Smooth muscle cell (in vitro differentiated cells): ENCODE measurements around the gene DUSP28. TPM values are rescaled to one million over a fixed set of nuclear protein-coding genes. Genes with fewer than 3 reads are reported as not detected.
A peak's percentile ranks its signal among the peaks of the same experiment; 100 is the strongest.

Source experiments
- DNase-seq: peaks from one replicate; lab custom pipeline; 2025; ENCODE audit not compliant: unreplicated experiment; lab: John Stamatoyannopoulos, UW
- H2AFZ ChIP-seq: fragments of 200-600 bp; sonication (generic); 2 replicates; pipeline ENCODE4 v1.6.0; 2016; ENCODE audit warnings: antibody characterized with exemption, low read depth, mild to moderate bottlenecking
- H3F3A ChIP-seq: fragments of 200-600 bp; sonication (generic); 2 replicates; pipeline ENCODE4 v1.6.0; 2017; ENCODE audit warnings: antibody characterized with exemption, low read depth
- H3K27ac ChIP-seq: fragments of 200-600 bp; sonication (generic); 2 replicates; pipeline ENCODE4 v1.5.1; 2016; ENCODE audit warnings: low read depth, mild to moderate bottlenecking
- H3K27me3 ChIP-seq: fragments of 200-600 bp; sonication (generic); 2 replicates; pipeline ENCODE4 v1.6.1; 2016; ENCODE audit warnings: low read depth, mild to moderate bottlenecking
- H3K36me3 ChIP-seq: fragments of 200-600 bp; sonication (generic); 2 replicates; pipeline ENCODE4 v1.5.1; 2016; ENCODE audit warnings: low read depth
- H3K4me1 ChIP-seq: fragments of 200-600 bp; sonication (generic); 2 replicates; pipeline ENCODE4 v1.5.1; 2016; ENCODE audit warnings: low read depth
- H3K4me2 ChIP-seq: fragments of 200-600 bp; sonication (generic); 2 replicates; pipeline ENCODE4 v1.6.0; 2016; ENCODE audit warnings: mild to moderate bottlenecking
- H3K4me3 ChIP-seq: fragments of 200-600 bp; sonication (generic); 2 replicates; pipeline ENCODE4 v1.5.1; 2016; ENCODE audit warnings: mild to moderate bottlenecking
- H3K79me2 ChIP-seq: fragments of 200-600 bp; sonication (generic); 2 replicates; pipeline ENCODE4 v1.6.0; 2016; ENCODE audit warnings: low read depth, mild to moderate bottlenecking
- H3K9ac ChIP-seq: fragments of 200-600 bp; sonication (generic); 2 replicates; pipeline ENCODE4 v1.6.0; 2016; ENCODE audit warnings: low read depth
- H3K9me3 ChIP-seq: fragments of 200-600 bp; sonication (generic); replicated peaks from 2 replicates; pipeline ENCODE4 v1.5.1; 2016; ENCODE audit warnings: low read depth
- H4K20me1 ChIP-seq: fragments of 200-600 bp; sonication (generic); 2 replicates; pipeline ENCODE4 v1.6.0; 2016; ENCODE audit warnings: low read depth
- WGBS: methylation state at CpG from one replicate; pipeline ENCODE4 v1.1.7; 2016; ENCODE audit warnings: low lambda C conversion rate; 5-methylcytosine and 5-hydroxymethylcytosine counted together
- polyA plus RNA-seq: library from polyadenylated mRNA; unstranded; fragments of >200 nt; fragmentation: Nextera tagmentation; extraction: Ambion mirVana; gene quantifications from 2 replicates; pipeline ENCODE4 v1.2.1, GENCODE V29; 2016
- total RNA-seq: library from RNA; depleted of rRNA; stranded (reverse); fragments of >200 nt; gene quantifications from 2 replicates; pipeline ENCODE4 v1.2.3, GENCODE V29; 2014
- TF ChIP-seq, protein P1 (sequence below): fragments of 200-600 bp; sonication (generic); IDR thresholded peaks from 2 replicates; pipeline ENCODE4 v1.5.1; 2017; ENCODE audit warnings: borderline replicate concordance, mild to moderate bottlenecking, antibody characterized with exemption; ENCODE audit not compliant: insufficient read depth, poor library complexity, severe bottlenecking

The DUSP28 gene
- total and polyA plus RNA-seq, 2 experiments from 2014 or later = 2.2 to 6.4 TPM

DNA sequence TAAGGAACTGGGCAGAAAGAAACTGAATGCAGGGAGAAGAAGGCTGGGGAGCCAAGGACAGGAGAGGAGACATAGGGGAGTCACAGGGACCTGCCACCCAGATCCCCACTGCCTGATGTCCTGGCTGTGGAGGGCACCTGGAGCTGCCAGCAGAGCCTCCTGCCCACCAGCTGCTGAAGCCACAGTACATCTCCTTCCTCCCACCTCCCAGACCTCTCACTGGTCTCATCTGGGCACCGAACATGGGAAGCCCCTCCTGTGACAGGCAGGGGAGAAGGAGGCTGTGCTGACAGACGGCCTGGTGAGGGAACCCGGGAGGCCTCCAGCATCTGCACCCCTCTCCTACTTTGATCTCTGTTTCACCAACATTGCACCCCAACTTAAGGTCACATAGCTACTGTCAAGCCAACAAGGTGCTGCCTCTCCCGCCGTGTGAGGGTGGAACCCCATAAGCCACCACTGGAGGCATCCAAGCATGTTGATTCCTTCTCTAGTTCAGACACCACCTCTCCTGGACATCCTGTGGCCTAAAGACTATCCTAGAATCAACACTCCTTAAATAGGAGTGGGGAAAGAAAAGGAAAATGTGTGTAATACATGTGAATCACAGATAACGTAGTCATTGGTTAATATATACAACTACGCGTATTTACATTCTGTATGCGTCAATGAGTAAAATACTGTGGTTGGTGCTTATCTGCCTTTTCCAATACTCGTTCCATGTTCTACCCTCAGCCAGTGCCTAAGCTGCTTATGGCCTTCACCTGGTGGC, 4.6 kb downstream of the DUSP28 start:
- DNase-seq = no peak
- Histone ChIP-seq H3K9me3 (no peaks in the 10 kb centered on the region), H2AFZ (no peak overlapping the region), H3K27me3 (no peaks in the 10 kb centered on the region), H3K4me1 (peaks cover 19% of the 10 kb centered on the region), H3K4me3 (no peak overlapping the region), H4K20me1 (peaks cover 2% of the 10 kb centered on the region), H3K36me3 (no peaks in the 10 kb centered on the region), H3K9ac (no peak overlapping the region), H3K27ac (peak overlapping the region; percentile 81), H3K79me2 (peaks cover under 1% of the 10 kb centered on the region), H3F3A (peaks cover 25% of the 10 kb centered on the region), H3K4me2 (peak overlapping the region; percentile 98)
- 57% methylated on average over 10 of the region's 10 CpGs for WGBS
- TF ChIP-seq, protein P1, sequence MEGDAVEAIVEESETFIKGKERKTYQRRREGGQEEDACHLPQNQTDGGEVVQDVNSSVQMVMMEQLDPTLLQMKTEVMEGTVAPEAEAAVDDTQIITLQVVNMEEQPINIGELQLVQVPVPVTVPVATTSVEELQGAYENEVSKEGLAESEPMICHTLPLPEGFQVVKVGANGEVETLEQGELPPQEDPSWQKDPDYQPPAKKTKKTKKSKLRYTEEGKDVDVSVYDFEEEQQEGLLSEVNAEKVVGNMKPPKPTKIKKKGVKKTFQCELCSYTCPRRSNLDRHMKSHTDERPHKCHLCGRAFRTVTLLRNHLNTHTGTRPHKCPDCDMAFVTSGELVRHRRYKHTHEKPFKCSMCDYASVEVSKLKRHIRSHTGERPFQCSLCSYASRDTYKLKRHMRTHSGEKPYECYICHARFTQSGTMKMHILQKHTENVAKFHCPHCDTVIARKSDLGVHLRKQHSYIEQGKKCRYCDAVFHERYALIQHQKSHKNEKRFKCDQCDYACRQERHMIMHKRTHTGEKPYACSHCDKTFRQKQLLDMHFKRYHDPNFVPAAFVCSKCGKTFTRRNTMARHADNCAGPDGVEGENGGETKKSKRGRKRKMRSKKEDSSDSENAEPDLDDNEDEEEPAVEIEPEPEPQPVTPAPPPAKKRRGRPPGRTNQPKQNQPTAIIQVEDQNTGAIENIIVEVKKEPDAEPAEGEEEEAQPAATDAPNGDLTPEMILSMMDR = no peak

DNA sequence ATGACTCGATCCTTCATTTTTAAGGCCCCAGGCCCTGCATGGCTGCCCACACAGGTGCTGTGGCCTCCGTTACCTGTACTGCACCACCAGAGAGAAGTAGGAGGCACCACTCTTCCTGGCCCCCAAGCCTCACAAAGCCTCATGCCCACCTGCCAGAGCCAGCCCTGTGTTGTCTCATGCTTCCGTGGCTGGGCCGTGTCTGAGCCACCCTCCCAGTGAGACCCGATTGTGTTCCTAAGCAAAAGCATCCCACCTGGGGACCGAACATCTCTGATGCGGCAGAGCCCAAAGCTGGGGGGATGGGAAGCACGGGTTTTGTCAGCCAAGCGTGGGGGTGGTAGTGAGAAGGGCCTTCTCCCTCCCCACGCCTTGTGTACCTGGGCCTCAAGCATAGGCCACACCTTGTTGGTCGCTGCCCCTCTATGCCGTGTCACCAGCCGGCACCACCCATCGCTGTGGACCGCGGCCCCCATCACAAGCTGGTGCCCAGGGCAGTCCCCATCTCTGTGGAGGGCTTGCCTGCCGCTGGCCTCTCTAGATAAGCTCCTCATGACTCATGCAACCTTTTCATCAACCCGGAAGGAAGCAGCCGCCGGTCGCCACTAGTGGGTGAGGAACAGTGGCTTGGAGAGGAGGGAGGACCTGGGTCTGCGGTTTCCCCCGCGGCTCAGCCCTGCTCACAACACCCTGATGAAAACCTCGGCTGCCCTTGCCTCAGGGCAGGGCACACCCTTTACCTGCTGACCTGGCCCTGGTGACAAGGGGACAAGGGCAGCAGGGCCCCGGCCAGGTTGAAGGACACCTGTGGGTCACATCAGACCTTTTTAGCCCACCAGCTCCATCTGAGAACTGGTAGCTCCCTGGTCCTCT, 5.4 kb downstream of the DUSP28 start:
- Histone ChIP-seq H3F3A (peaks cover 25% of the 10 kb centered on the region), H3K27me3 (no peaks in the 10 kb centered on the region), H3K4me3 (peak overlapping the region; percentile 37), H3K4me2 (peak overlapping the region; percentile 98), H3K36me3 (no peaks in the 10 kb centered on the region), H3K79me2 (no peaks in the 10 kb centered on the region), H2AFZ (no peak overlapping the region), H3K9me3 (no peaks in the 10 kb centered on the region), H3K9ac (peak overlapping the region; percentile 51), H3K27ac (peak overlapping the region; percentile 81), H3K4me1 (peaks cover 19% of the 10 kb centered on the region), H4K20me1 (peaks cover 4% of the 10 kb centered on the region)
- peak; percentile 54 for DNase-seq
- TF ChIP-seq, protein P1 = no peak
- whole genome bisulfite sequencing = 47% methylated on average over 26 of the region's 26 CpGs

DNA sequence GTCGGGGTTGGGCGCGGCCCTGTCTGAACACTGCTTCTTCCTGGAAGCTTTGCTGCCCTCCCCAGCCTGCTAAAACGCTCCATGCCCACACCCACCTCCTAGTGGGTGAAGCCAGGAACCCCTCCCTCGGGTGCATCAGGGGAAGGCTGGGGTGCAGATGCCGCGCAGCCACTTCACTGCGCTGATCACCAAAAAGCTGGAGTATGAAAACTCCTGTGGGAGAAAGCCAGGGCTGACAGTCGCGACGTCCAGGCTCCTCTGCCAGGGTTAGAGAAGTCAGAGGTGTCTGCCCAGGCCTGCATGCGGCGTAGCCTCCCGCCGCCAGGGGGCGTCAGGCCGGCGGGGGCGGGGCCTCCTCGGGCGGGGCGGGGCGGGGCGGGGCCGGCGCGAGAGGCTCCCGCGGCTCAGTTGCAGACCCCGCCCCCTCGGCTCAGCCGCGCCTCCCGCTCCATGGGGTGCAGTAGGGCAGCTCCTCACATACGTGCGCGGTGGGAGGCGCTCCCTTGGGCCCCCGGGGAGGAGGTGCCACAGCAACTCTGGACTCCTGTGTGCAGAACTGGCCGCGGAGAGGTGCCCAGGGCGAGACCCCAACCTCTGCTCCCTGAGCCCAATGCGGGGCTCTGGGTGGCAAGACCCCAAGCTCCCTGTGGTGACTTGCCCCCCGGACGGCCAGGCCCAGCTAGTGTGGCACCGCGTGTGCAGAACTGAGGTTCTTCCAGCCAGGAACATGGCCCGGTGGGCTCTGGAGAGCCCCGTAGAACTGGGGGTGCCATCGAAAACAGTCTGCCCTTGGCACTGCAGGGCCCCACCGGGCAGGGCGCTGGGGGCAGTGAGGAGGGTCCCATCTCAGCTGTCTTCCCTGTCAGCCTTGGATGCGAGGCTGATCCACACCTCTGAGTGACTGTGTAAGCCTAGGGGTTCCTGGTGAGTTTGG, 6.3 kb downstream of the DUSP28 start:
- peak; percentile 73 for DNase-seq
- Histone ChIP-seq H3K36me3 (no peaks in the 10 kb centered on the region), H2AFZ (no peak overlapping the region), H3K9me3 (no peaks in the 10 kb centered on the region), H3K27me3 (no peaks in the 10 kb centered on the region), H3K4me3 (peak overlapping the region; percentile 68), H4K20me1 (peaks cover 8% of the 10 kb centered on the region), H3F3A (peaks cover 24% of the 10 kb centered on the region), H3K79me2 (no peaks in the 10 kb centered on the region), H3K4me1 (peaks cover 17% of the 10 kb centered on the region), H3K9ac (peak overlapping the region; percentile 51), H3K4me2 (peak overlapping the region; percentile 98), H3K27ac (peak overlapping the region; percentile 81)
- WGBS = 30% methylated on average over 26 of the region's 53 CpGs
- TF ChIP-seq, protein P1 = peak; percentile 88
